Activated CD8-positive, alpha-beta memory T cell treated with anti-CD3 and anti-CD28 coated beads, Interleukin-2, amount 50 U/mL, for 24 hours (primary cell): ENCODE results near the gene PIRT.
"Not testable (repeated sequence)": the region's sequence is repeated elsewhere in the genome, so short reads cannot be mapped to it uniquely, and the experiment has no call there.

Experiments
- DNase-seq: peaks from one replicate; pipeline ENCODE4 v3.0.0-alpha.2; 2020; ENCODE audit errors: extremely low read depth

Gene PIRT

DNA sequence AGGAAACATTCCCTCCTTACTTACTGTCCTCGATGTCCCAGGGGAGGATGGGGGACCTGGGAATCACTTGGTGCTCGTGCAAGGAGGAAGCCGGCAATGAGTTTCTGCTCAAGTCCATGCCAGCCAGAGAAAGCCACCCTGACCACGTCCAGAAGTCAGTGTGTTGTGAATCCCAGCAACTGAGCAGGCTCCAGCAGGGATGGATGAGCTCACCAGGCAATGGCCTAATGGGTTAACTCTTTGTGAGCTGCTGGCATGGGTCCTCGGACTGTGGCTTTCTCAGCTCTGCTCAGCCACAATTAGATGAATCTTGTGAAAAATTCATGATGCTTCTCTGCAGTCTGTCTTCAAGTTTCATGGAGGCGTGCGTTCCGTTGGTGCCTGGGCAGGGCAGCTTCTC lies at the start of gene PIRT:
TSS of gene PIRT (minus strand) at position 167 of the 400 bp plus-strand sequence. CDS start 12,442 bp downstream, outside the sequence.
- no peak for DNase-seq

- DNase-seq, result no peak
Measured at GRCh38 chr17:10881959-10882358, 44.1 kb upstream of the PIRT start.

GRCh38 chr17:10879190-10879836 lies 41.4 kb upstream of the PIRT start:
- DNase-seq, result no peak

DNA sequence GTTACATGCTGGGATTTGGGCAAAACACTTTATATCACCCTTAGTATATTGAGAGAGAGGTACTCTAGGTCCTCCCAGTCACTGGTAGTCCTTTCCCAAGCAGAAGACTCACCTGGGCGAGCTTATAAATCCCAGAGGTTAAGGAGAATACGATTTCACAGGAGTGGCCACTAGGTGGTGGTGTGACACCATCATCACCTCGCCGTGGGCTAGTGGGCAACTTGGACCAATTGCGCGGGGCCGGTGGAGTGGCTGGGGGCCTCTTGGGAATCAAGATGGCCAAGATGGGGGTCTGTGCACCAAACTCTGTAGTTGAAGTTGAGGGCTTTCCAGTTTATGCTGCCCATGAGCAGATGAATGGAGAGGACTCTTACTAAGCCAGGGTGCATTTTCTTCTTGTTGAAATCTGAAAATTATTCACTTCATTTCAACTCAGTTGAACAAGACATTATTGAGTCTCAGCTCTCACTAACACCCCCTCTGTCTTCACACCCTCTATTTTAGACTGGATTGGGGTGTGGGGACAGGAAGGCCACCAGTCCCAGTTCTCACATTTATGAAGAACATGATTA lies 38.2 kb upstream of the PIRT start:
- peak; percentile 1 for DNase-seq

GRCh38 chr17:10875430-10875851 lies 37.6 kb upstream of the PIRT start:
- DNase-seq, result no peak

GRCh38 chr17:10871914-10872313 lies 34.0 kb upstream of the PIRT start:
- no peak for DNase-seq

GRCh38 chr17:10870336-10871050 lies 32.6 kb upstream of the PIRT start:
- no peak for DNase-seq

- DNase-seq, result not testable (repeated sequence)
Measured at GRCh38 chr17:10868744-10869143, 30.9 kb upstream of the PIRT start.

DNA sequence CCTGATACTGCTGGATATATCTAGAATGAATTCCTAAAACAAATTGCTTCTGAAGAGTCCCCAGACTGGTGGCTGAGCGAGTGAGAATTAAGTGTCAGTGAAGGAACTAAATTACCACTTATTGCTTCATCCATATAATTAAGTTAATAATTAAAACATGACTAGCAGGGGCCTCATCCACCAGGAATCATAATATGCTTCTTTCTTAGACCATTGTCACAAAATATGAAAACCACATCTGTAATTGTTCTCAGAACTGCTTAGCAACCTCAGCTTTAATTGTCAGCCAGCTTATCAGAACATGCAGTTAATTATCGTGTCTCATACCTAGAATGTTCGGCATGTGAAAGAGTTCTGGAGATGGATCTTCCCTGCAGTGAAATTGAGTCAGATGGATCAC lies 21.2 kb upstream of the PIRT start:
- no peak for DNase-seq

GRCh38 chr17:10857976-10858375 lies 20.1 kb upstream of the PIRT start:
- no peak for DNase-seq

GRCh38 chr17:10846636-10847035 lies 8.7 kb upstream of the PIRT start:
- not testable (repeated sequence) for DNase-seq

DNA sequence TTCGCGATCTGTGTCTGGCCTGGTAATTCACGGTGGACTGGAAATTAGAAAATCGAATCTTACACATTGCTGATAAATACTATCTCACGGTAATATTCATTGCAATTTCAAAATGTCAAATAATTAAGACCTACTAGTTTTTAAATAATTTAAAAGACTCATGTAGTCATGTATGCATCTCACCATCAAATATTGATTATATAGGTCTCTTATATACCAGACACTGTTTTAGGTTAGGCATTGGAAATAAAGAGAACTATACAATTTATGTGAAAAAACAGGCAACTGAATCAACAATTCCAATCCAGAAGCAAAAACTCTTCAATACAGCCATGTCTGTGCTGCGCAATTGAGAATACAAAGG lies 7.5 kb upstream of the PIRT start:
- no peak for DNase-seq

DNA sequence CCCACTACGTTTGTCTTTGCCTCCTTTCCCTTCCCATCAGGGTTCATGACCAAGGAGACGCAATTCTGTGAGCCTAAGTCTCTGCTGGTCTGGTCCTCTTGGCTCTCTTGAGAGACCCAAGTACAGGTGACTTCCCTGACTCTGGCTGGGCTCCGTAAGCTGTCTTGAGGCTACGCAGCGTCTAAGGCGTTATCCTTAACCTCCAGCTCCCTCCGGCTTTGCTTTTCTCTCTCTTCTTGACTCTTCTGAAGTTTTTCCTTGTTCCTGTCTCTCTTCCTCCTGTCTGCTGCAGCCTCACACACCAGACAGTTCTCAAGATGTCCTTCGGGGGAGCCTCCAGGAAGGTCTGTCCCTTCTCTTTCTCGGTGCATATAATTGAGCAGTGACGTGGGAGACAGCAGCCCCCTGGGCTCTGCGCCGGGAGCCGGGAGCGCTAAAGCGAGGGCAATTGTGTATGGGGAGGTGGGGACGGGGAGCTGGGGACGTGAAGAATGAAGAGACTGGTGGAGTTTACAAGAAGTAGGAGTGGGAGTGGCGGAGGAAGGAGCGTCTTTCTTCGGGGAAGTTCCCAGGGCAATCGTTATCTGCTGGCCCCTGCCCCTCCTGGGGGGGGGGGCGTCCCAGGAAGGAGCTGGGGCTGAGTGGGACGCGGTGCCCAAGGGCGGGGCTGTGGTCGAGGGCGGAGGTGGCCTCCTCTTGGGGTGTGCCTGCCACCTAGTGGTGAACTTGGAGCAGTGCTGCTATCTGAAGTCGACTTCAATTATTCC lies 6.9 kb upstream of the PIRT start:
- peak; percentile 30 for DNase-seq

DNA sequence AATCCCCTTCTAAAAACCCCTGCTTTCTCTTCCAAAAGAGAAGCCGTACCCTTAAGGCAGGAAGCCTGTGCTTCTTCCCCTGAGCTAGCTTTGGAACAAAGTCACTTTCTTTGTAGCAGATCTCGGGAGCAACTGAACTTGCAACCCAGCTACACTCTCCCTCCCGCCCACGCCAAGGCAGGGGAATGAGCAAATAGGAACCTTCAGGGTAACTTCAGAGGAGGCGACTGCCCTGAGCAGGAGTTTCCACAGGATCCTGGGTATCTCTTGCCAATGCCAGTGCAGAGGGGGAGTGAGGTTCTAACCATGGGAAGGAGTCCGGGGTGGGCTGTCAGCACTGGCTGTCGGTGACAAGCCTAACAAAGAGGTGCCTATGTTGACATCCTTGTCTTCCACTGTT lies 5.9 kb upstream of the PIRT start:
- no peak for DNase-seq

GRCh38 chr17:10842658-10843057 lies 4.8 kb upstream of the PIRT start:
- no peak for DNase-seq

- no peak for DNase-seq
Measured at GRCh38 chr17:10838682-10839081, 795 bp upstream of the PIRT start.

DNA sequence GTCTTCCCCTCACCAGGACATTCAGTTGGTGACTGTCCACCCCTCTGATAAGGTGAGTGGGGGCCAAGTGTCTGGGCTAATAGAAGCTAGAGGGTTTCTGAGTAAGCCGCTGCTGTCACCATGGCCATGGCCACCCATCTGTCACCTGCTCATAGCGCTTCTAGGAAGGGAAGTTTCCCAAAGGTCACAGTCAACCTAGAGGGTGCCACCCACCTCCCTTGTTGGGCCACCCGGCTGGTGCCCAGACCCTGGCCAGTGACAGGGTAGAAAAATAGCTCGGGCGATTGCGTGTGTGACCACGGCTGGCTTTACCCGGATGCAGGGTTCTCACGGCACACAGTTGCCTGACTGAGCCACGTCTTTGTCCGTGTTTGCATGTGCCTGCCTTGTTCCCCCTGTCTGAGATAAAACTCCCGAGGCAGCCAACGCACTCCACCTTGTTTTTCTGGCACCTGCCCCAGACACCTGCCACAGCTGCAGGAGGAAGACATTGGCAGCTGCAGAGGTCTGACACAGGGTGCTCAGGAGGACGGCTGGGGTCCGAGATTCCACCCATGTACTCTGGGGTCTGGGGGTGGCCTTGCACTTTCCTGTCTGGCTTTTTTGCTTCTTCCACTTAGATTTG lies 809 bp downstream of the PIRT start:
- no peak for DNase-seq

DNA sequence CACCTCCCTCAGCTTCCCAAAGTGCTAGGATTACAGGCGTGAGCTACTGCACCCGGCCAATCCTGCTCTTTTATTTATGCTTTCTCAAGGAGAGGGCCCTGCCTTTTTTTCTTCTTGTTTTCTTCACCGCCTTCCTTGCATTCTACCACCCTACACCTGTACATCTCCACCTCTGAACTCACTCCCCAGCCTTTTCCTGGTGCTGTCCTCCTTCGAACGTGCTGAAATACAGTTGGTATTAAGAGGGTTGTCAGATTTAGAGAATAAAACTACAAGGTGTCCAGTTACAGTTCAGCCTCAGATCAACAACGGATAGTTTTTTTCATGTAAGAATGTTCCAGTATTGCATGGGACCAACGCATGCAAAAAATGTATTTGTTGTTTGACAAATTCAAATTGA lies 1.7 kb downstream of the PIRT start:
- no peak for DNase-seq

GRCh38 chr17:10831696-10832095 lies 6.2 kb downstream of the PIRT start:
- DNase-seq, result no peak

- no peak for DNase-seq
Measured at GRCh38 chr17:10827898-10828552, 9.9 kb downstream of the PIRT start.

GRCh38 chr17:10824874-10825273 lies 13.0 kb downstream of the PIRT start:
- DNase-seq, result no peak

GRCh38 chr17:10821770-10822169 lies 16.1 kb downstream of the PIRT start:
- DNase-seq, result no peak
